ENCODE results near the gene ILK.
A peak's percentile ranks its signal among the peaks of the same experiment; 100 is the strongest.

Gene ILK

DNA sequence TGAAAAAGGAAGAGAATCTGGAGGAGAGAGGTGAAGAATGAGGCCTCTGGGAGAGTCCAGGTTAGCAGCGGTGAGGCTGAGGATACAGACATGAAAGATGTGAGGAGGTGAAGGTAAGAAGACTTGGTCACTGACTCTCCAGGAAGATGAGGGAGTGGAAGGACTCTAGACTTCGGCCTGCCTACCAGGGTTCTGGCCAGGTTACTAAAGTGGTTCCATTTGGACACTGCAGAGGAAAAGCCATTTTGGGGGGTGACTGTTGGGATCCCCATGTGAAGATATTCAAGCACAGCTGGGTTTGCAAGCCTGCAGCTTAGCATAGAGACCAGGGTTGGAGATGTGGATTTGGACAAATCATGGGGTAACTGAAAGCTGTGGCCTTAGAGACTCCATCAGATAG, 44.3 kb downstream of the ILK start:
- Histone ChIP-seq H3K9me3 (replicated peaks in 1 of 11) (no peaks in the 10 kb centered on the region), H3K27ac (peak overlapping the region in 9 of 11 experiments; percentile 73 to 89 (median 85); a peak in 17 of 22 replicates), H3K4me3 (peak overlapping the region in 1 of 10 experiments; percentile 49; a peak in 2 of 20 replicates), H4K20me1 (peaks cover 0 to 4% (median 0%) of the 10 kb centered on the region in 11 experiments; a peak in 3 of 22 replicates), H3K36me3 (peaks cover 0 to 14% (median 0%) of the 10 kb centered on the region in 11 experiments; a peak in 3 of 22 replicates), H3K27me3 (no peaks in the 10 kb centered on the region; a peak in 1 of 22 replicates), H3K4me1 (peaks cover 39 to 90% (median 65%) of the 10 kb centered on the region in 10 experiments), H3K4me2 (peak overlapping the region; percentile 81 to 96 (median 91)), H3K9ac (peak overlapping the region in 9 of 11 experiments; percentile 60 to 76 (median 70); a peak in 9 of 22 replicates)
- no peak for TF ChIP-seq Cebpa-rat (IDR thresholded peaks at IDR 0.05)

DNA sequence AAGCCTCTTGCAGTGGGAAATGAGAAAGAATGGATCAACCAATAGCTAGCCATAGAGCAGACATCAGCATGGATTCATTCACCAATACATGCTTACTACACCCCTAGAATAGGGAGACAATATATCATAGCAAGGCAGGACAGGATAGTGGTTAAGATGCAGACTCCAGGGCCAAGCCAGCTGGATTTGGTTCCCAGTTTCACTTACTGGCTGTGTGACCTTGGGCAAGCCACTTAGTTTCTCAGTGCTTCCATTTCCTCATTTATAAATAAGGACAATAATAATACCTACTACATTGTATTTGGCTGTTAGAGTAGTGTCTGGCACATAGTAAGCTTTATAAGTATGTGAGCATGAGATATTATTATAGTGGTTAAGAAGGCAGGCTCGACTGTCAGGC, 44.9 kb downstream of the ILK start:
- Histone ChIP-seq H3K4me3 (no peak overlapping the region), H3K27ac (peak overlapping the region in 7 of 11 experiments; percentile 77 to 89 (median 85); a peak in 11 of 22 replicates), H3K9ac (no peak overlapping the region), H3K36me3 (peaks cover 0 to 14% (median 0%) of the 10 kb centered on the region in 11 experiments; a peak in 3 of 22 replicates), H3K27me3 (peaks cover 0 to 1% (median 0%) of the 10 kb centered on the region in 11 experiments; a peak in 3 of 22 replicates), H3K4me2 (peak overlapping the region in 9 of 11 experiments; percentile 81 to 96 (median 91); a peak in 18 of 22 replicates), H3K9me3 (replicated peaks in 1 of 11) (no peaks in the 10 kb centered on the region), H3K4me1 (peaks cover 36 to 90% (median 65%) of the 10 kb centered on the region in 10 experiments), H4K20me1 (peaks cover 0 to 7% (median 0%) of the 10 kb centered on the region in 11 experiments; a peak in 3 of 22 replicates)
- no peak for TF ChIP-seq Cebpa-rat (IDR thresholded peaks at IDR 0.05)

DNA sequence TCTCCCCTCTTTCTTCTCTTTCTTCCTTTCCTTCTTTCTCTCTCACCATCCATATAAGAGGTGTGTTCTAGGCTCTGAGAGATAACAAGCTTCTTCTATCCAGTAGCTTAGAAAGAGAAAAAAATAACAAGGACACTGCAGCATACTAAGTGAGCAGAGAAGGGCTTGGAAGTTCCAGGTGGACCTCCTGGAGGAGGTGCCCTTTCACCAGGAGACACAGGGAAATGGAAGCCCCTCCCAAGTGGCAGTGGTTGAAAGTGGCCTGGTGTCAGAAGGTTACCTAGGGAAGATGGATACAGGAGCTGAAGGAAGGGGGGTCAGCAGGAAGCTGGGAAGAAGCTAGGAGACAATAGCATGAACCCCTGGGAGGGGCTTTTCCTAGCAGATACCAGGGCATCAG, 46.5 kb downstream of the ILK start:
- H3K4me2 ChIP-seq: no peak overlapping the region
- H3K27ac ChIP-seq: no peak overlapping the region
- no peak overlapping the region; a peak in 1 of 22 replicates for H3K9ac ChIP-seq
- H3K9me3 ChIP-seq (replicated peaks in 1 of 11): no peaks in the 10 kb centered on the region
- peaks cover 0 to 7% (median 0%) of the 10 kb centered on the region in 11 experiments; a peak in 3 of 22 replicates for H4K20me1 ChIP-seq
- H3K36me3 ChIP-seq: peaks cover 0 to 5% (median 0%) of the 10 kb centered on the region in 11 experiments; a peak in 2 of 22 replicates
- H3K4me1 ChIP-seq: peaks cover 47 to 90% (median 75%) of the 10 kb centered on the region in 10 experiments
- no peak for TF ChIP-seq Cebpa-rat (IDR thresholded peaks at IDR 0.05)
- H3K27me3 ChIP-seq: peaks cover 11 to 17% (median 14%) of the 10 kb centered on the region in 11 experiments; a peak in 20 of 22 replicates
- no peak overlapping the region for H3K4me3 ChIP-seq

DNA sequence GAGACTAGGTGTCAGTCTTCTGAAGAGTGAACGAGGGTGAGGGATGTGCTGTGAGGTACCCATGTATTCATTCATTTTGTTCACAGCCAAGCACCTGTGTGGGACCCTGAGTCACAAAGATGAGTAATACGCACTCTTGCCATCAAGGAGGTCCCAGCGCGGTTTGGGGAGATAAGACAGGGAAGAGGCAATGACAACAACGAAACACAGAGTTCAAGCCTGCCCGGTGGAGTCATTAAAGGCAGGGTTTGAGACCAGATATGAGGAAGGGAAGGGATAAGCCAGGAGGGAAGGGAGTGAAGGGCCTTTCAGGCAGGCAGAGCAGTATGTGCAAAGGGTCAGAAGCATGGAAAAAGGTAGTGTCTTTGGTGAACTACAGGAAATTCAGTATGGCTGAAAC, 47.4 kb downstream of the ILK start:
- no peak for TF ChIP-seq Cebpa-rat (IDR thresholded peaks at IDR 0.05)
- H3K27ac ChIP-seq: no peak overlapping the region
- peaks cover 39 to 82% (median 67%) of the 10 kb centered on the region in 10 experiments for H3K4me1 ChIP-seq
- H4K20me1 ChIP-seq: peaks cover 0 to 7% (median 0%) of the 10 kb centered on the region in 11 experiments; a peak in 3 of 22 replicates
- H3K4me2 ChIP-seq: no peak overlapping the region; a peak in 1 of 22 replicates
- H3K4me3 ChIP-seq: no peak overlapping the region
- no peaks in the 10 kb centered on the region for H3K36me3 ChIP-seq
- no peaks in the 10 kb centered on the region for H3K9me3 ChIP-seq (replicated peaks in 1 of 11)
- peaks cover 15 to 25% (median 21%) of the 10 kb centered on the region in 11 experiments for H3K27me3 ChIP-seq
- no peak overlapping the region for H3K9ac ChIP-seq

DNA sequence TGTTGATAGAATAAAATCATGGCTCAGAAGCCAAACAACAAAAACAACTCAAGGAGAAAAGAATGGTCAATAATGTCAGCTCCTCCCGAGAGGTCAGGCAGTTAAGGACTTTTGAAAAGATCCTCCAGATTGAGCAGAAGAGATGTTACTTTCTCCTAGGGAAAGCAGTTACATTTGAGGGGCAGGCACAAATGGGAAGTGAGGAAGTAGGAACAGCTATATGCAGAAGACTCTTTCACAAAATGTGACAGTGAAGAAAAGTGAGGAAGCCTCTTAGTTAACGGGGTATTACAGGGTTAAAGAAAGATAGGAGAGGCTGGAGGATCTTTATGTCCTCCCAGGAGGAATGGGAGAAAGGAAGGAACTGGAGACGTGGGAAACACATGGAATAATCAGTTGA, 48.6 kb downstream of the ILK start:
- H3K9ac ChIP-seq: no peak overlapping the region
- H3K36me3 ChIP-seq: no peaks in the 10 kb centered on the region
- H3K4me1 ChIP-seq: peaks cover 26 to 75% (median 57%) of the 10 kb centered on the region in 10 experiments
- no peak overlapping the region for H3K4me3 ChIP-seq
- no peaks in the 10 kb centered on the region for H3K9me3 ChIP-seq (replicated peaks in 1 of 11)
- no peak overlapping the region for H3K27ac ChIP-seq
- H4K20me1 ChIP-seq: peaks cover 0 to 7% (median 0%) of the 10 kb centered on the region in 11 experiments; a peak in 3 of 22 replicates
- TF ChIP-seq Cebpa-rat (IDR thresholded peaks at IDR 0.05): no peak
- peak overlapping the region in 7 of 11 experiments; percentile 56 to 83 (median 77); a peak in 11 of 22 replicates for H3K4me2 ChIP-seq
- peaks cover 18 to 37% (median 33%) of the 10 kb centered on the region in 11 experiments for H3K27me3 ChIP-seq

DNA sequence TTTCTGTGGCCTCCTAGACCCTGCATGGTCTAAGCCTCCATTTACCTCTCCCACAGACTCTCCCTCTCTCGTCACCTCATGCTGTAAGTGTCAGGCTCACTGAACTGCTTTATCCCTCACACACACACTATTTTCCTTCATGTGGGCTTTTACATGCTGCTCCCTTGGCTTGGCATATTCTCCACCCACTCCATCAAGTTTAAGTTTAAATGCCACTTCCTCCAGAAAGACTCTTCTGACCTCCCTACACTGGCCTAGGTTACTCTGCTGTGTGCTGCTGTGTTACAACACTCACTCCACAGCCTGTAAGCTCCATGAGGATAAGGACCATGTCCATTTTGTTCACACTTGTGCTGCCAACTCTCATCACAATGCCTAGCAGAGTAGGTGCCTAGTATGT, 49.5 kb downstream of the ILK start:
- no peak for TF ChIP-seq Cebpa-rat (IDR thresholded peaks at IDR 0.05)
- Histone ChIP-seq H3K4me2 (peak overlapping the region in 10 of 11 experiments; percentile 3 to 83 (median 74); a peak in 14 of 22 replicates), H4K20me1 (peaks cover 0 to 7% (median 0%) of the 10 kb centered on the region in 11 experiments; a peak in 3 of 22 replicates), H3K9ac (no peak overlapping the region), H3K36me3 (no peaks in the 10 kb centered on the region), H3K27ac (no peak overlapping the region), H3K4me3 (no peak overlapping the region), H3K27me3 (peaks cover 18 to 40% (median 35%) of the 10 kb centered on the region in 11 experiments), H3K4me1 (peaks cover 17 to 66% (median 48%) of the 10 kb centered on the region in 10 experiments), H3K9me3 (replicated peaks in 1 of 11) (no peaks in the 10 kb centered on the region)

DNA sequence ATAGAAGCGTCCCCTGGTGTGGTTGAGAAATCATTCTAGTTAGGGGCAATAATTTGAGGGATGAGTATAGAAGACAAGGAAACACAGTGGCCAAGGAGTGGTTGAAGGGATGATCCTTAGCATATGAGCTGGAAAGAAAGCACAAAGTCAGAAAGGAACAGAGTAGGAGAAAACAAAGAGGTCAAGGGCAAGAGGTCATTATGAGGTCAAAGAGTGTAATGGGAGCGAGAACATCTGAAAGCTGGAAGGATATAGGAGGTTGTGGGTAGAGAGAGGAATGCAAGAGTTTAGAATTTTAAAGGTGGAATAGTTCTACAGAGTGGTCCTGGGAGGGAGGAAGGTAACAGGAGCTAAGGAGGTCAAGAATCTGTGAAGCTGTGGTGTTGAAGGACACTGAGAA, 50.1 kb downstream of the ILK start:
- H3K27me3 ChIP-seq: peaks cover 18 to 40% (median 35%) of the 10 kb centered on the region in 11 experiments

DNA sequence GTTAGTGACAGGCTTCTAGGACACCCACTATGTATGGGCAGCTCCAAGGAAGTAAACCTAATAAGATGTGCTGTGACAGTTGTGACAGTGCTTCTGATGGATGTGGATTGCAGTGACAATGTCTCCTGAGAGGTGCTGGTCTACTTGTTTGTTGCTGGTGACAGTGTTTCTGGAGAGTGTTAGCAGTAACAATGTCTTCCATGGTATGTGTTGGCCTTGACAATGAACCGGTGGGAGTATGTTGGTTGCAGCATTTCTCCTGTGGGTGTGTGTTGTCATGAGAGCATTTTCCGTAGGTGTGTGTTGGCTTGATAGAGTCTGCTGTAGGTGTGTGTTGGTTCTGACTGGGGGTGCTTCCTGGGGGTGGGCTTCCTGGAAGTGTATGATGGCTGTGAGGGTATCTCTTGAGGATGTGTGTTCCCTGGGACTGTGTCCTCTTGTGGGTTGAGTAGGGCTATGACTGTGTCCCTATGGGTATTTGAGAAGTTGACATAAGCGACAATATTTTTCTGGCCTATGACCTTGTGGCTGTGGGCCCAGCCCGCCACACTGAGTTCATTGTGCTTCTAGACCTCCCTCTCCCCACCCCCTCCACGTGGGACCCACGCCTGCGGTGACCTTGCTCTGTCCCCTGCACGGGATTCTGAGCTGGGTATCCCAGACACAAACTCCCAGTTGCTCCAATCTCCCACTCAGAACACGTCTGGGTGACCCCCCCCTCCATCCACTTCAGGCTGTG, 50.9 kb downstream of the ILK start:
- H3K27ac ChIP-seq: peak overlapping the region in 9 of 11 experiments; percentile 66 to 88 (median 84); a peak in 18 of 22 replicates
- H3K4me2 ChIP-seq: peak overlapping the region; percentile 64 to 85 (median 78)
- H3K9ac ChIP-seq: peak overlapping the region; percentile 76 to 91 (median 84); a peak in 21 of 22 replicates
- peaks cover 0 to 7% (median 0%) of the 10 kb centered on the region in 11 experiments; a peak in 3 of 22 replicates for H4K20me1 ChIP-seq
- no peaks in the 10 kb centered on the region for H3K9me3 ChIP-seq (replicated peaks in 1 of 11)
- peaks cover 18 to 40% (median 35%) of the 10 kb centered on the region in 11 experiments for H3K27me3 ChIP-seq
- no peak for TF ChIP-seq Cebpa-rat (IDR thresholded peaks at IDR 0.05)
- H3K4me1 ChIP-seq: peaks cover 15 to 53% (median 35%) of the 10 kb centered on the region in 10 experiments
- H3K36me3 ChIP-seq: no peaks in the 10 kb centered on the region
- H3K4me3 ChIP-seq: peak overlapping the region; percentile 55 to 78 (median 71); a peak in 19 of 20 replicates

More for the DNA sequence above, 50.1 kb downstream of the ILK start:
- Histone ChIP-seq H3K9me3 (replicated peaks in 1 of 11) (no peaks in the 10 kb centered on the region), H3K4me2 (peak overlapping the region; percentile 64 to 85 (median 78); a peak in 21 of 22 replicates), H3K9ac (no peak overlapping the region), H4K20me1 (peaks cover 0 to 7% (median 0%) of the 10 kb centered on the region in 11 experiments; a peak in 3 of 22 replicates), H3K27ac (no peak overlapping the region), H3K4me1 (peaks cover 15 to 61% (median 42%) of the 10 kb centered on the region in 10 experiments), H3K4me3 (no peak overlapping the region), H3K36me3 (no peaks in the 10 kb centered on the region)
- no peak for TF ChIP-seq Cebpa-rat (IDR thresholded peaks at IDR 0.05)
